SK-MEL-5 (cell line): ENCODE data around the gene WDR3. TPM values are rescaled to one million over a fixed set of nuclear protein-coding genes. Genes with fewer than 3 reads are reported as not detected.

Source experiments
- DNase-seq: peaks from one replicate; pipeline ENCODE4 v3.0.0-alpha.2; 2016; ENCODE audit warnings: low read depth, low spot score
- in situ Hi-C: cut with HindIII; loops from 2 replicates; pipeline ENCODE4 v1.10.0; 2016; ENCODE audit warnings: low sequenced_read_pairs, high pct_unique_total_duplicates, low pct_unique_long_range_greater_than_20kb
- total RNA-seq: library from RNA; depleted of rRNA; stranded (reverse); fragments of >200 nt; shearing (Covaris generic); gene quantifications from 2 replicates; pipeline ENCODE4 v1.2.3, GENCODE V29; 2014

WDR3 gene
- total RNA-seq, 1 experiment from 2014 or later: 53.1 TPM

DNA sequence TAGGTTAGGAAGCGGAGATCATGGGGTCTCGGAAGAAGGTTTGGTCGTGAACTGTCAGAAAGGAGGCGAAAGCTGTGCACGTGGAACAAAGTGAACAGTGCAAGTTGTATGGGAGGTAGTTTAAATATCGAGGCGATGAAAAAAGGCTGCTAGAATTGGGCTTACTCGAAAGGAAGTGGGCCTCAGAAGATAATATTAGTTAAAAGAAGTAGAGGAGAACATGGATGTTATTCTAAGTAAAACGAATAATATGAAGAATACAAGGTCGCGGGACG, 571 bp downstream of the WDR3 start:
- in situ Hi-C loops: no loop called here
- DNase-seq: no peak

DNA sequence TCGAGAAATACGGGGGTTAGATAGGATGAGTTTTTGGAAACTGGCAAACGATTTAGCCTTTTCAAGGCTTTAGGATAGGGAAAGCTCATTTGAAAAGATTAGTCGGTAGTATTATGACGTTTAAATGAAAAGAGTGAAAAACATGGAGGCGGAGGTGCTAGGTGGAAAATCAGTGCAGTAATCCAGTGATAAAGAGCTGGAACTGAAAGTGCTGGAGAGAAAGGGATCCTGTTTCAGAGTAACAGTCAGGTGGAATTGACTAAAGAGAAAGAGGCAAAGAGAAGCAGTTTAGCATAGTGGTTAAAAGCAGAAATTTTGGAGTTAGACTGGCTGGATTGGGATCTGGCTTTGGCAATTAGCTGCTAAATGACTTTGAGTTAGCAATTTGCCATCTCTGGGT, 945 bp downstream of the WDR3 start:
- in situ Hi-C loops: no loop called here

DNA sequence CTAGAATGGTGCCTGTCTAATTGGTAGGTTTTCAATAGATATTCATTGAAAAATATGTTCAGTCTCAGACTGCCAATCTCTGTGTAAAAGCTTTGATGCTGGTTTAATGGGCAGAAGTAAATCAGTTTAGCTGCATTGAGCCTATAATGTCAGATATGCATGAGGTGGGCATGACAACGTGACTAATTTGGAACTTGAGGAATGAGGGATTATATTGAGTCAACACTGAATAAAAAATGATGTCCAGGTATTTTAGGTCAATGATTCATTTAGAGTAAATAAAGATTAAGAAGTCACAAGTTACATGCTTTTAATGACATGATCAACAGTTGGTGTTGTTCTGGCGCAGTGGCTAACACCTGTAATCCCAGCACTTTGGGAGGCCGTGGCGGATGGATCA, 3.0 kb downstream of the WDR3 start:
- DNase-seq: no peak
- in situ Hi-C loops: no loop called here

More for the DNA sequence above, 945 bp downstream of the WDR3 start:
- no peak for DNase-seq

DNA sequence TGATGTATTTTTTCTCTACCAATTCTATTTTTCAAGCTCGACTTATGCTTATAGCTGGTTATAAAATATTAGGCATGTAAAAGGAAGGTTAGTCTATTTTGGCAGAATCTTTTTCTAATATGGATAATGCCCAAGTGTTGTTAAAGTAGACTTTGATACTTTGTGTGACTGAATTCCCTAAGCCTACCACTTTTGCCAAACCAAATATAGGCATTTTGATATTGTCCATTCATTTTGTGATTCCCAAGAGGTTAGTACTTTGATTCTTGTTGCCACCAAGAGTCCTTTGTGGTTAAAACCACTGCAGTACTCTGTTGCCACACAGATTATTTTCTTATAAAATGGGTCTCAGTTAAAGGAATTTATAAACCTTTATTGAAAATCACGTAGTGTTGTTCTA, 4.2 kb downstream of the WDR3 start:
- no peak for DNase-seq
- in situ Hi-C loops: no loop called here

DNA sequence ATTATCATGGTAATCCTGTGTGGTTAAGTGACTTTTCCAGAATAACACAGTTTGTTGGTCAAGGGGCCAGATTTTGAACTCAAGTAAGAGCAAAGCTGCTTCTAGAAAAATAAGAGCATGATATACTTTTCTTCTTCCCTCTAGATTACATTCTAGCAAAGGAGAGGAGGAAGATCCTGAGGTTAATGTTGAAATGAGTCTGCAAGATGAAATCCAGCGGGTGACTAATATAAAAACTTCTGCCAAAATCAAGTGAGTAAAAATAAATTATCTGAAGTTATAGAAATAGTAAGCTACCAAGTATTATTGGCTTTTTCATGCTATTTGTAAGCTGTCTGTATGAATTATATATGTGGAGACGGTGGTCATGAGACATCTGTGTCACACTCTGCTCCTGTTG, 12.8 kb downstream of the WDR3 start:
- in situ Hi-C loops: no loop called here
- DNase-seq: no peak

DNA sequence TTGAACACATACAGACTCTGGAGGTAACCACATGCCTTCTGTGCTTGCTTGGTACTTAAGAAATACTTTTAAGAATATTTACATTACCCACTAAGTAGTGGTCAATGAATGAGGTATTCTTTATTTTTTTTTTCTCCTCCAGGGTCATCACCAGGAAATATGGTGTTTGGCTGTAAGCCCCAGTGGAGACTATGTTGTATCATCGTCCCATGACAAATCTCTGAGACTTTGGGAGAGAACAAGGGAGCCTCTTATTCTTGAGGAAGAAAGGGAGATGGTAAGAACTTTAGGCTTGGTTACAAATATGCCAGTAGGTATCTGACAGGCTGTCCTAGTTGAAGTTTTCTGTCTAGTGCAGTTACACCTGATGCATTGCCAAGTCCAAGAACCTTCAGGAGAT, 22.8 kb downstream of the WDR3 start:
- in situ Hi-C loops: no loop called here
- DNase-seq: peak; percentile 93

DNA sequence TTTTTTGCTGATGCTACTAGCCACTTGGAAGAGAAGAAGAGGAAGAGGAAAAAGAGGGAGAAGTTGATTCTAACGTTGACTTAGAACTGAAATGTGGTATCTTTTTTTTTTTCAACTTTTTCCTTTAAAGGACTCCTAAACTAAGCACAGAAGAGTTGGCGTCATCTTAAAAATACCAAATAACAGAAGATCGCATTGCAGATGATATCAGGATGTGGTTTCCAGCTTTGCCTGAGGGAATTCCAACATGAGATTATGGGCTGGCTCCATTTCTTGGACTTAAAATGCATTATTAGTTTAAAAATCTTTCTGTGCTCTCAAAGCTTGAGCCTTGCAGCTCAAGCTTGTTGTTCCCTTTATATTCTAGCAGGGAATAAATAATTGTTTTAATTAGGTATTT, 29.8 kb downstream of the WDR3 start:
- in situ Hi-C loops: no loop called here
- peak; percentile 19 for DNase-seq

DNA sequence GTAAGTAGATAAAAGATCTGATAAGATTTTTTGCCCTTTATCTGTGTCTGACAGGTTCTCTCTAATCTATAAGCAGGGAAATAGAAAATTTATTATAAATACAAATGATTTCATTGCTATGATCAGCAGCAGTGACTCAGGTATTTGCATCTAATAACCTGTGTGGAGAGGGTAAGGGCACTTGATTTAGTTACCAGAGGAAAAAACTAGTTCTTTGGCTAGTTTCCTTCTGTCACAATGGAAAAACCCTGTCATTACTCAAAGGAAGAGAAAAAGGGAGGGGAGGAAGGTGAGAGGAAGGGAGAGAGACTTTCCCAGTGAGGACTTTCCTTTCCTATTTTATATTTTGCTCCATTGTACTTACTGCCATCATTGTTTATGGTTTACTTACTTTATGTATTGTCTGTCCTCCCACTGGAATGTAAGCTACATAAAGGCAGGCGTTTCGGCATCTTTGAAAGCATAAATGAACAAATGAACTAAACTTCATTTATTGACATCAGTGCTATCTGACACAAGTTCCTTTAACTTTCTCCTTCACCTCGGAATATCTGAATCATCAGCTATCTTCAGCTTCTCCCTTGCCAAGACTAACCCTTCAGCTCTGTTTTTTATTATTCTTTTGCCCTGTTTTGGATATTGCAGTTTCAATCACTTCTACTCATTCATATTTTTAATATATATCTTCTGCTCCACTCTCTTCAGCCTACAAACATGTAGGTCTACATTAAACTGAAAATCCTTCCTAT, 34.9 kb downstream of the WDR3 start:
- in situ Hi-C loops: no loop called here
- DNase-seq: no peak

DNA sequence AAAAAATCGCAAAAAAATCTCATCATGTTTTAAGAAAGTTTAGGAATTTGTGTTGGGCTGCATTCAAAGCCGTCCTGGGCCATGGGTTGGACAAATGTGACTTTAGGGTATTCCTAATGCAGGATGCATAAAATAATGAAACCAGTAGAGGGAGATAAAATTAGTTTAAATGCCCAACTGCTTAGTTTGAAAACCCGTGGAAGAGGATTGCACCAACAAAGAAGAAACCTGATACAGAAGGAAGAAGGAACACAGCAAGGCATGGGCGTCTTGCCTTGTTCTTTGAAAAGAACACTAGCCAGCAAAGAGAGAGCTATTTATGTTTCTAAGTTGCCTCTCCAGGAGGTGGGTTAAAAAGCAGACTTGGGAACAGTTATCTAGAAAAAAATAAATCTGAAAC, 37.9 kb downstream of the WDR3 start:
- DNase-seq: peak; percentile 58
- in situ Hi-C loops: no loop called here

DNA sequence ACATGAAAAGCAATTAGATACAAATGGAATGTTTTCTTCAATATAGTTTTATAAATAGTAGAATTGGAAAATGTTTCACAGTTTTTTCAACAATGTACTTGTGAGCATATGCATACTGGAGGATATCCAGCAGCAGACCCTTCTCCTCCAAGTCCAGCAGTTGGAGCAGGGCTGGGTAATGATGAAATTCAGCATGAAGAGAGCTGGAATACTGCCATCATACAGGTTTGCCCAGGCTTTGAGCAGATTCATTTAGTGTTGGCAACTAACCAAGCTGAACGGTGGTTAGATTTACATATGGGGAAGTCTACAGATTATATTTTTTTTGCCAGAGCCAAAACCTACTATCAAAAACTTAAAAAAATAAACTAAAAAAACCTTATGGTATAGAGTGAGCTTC, 38.3 kb downstream of the WDR3 start:
- in situ Hi-C loops: no loop called here

DNA sequence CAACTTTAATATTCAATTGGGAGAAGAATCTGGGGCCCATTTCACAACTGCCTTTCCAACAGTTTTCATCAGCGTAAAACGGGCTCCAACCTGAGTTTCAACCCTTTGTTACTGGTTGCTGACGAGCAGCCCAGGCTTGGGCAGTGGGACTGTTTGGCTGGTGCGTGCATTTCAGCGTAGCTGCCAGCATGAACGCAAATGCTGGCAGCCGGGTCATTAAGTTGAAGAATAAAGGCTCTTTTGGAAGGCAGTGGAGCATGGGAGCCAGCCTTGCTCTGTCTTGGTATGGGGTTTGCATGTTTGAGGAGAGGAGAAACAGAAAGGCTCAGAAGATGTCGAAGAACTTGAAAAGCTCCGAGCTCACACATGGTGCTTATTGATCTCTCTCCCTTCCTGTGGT, 40.7 kb downstream of the WDR3 start:
- in situ Hi-C loops: no loop called here
- no peak for DNase-seq

More for the DNA sequence above, 38.3 kb downstream of the WDR3 start:
- no peak for DNase-seq

DNA sequence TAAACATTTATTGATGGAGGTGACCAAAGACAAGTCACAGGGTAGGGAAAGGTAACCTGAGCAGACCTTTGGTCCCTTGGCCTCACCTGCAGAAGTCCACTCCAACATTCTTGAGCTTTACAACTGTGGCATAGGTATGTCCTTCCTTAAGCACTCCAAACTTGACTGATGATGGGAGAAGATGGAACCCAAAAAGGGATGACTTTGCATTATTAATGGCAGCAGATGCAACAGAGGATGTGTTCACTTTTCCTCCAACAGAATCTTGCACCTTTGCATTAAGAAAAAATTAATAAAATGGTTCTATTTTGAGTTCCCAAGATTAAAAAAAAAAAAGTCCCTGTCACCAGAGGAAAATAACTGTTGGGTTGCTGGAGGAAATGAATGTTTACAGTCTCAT, 42.2 kb downstream of the WDR3 start:
- DNase-seq: no peak

DNA sequence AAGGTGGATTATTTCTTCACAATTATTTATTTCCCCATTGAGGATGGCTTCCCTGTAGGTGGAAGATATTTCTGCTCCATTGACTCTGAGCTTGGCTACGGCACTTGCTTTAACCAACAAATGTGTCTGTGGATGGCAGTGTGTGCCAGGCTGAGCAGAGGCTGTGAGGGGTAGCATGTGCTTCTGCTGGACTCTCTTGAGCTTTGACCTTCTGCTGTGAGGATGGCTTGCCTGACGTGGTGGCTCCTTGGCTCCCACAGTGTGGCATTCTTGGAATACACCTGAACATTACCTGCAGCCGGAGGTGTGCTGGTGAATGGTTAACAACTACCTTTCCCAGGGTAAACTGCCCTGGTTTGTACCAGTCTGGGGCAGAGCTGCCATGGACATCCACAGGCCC, 46.8 kb downstream of the WDR3 start:
- DNase-seq: no peak
- in situ Hi-C loops: no loop called here

More for the DNA sequence above, 42.2 kb downstream of the WDR3 start:
- in situ Hi-C loops: no loop called here

DNA sequence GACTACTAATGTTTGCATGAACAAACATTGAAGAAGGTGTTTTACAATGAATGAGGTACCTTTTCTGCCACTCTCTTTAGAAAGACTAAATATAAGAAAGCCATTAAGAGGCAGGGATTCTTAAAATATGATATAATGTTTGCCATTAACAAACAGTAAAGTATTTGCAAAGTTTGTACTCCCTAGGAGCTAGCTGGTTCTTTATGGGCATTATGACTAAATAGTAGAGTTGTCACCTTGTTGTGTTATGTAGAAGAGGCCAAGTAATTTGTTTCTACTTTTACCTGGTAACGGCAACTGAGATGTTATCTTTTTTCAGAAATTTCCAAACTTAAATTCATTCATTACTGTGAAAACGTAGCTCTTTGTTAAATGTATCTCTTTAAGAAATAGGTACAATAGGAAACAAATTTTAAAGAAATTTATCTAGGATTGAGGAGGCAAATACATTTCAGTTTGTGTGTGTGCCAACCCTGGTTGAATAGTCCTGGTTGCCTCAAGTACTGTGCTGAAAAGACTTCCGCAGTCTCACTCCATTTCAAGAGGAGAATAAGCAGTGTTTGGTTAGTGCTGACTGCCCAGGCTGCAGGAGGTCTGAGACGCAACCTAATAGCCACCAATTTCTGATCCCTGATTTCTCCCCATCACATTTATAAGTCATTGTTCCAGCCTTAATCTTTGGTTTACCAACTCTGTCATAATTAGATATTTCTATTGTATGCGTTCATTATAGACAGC, 52.1 kb downstream of the WDR3 start:
- no peak for DNase-seq
- in situ Hi-C loops: no loop called here

DNA sequence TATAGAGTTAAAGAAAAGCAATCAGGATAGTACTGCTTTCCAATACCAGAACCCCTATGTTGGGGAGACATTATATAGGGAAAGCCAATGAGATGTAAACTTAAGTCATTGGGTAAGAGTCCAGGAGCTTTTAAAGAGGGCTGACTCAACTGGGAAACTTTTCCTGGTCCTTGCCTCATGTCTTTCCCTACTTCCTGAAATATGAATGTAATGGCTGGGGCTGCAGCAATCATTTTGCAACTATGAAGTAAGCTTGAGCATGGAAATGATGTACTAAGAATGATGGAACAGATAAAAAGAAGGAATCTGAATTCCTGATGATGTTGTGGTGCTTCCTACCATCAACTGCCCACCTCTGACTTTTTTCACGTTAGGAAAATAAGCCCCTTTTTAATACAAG, 55.7 kb downstream of the WDR3 start:
- in situ Hi-C loops: no loop called here
- DNase-seq: no peak

DNA sequence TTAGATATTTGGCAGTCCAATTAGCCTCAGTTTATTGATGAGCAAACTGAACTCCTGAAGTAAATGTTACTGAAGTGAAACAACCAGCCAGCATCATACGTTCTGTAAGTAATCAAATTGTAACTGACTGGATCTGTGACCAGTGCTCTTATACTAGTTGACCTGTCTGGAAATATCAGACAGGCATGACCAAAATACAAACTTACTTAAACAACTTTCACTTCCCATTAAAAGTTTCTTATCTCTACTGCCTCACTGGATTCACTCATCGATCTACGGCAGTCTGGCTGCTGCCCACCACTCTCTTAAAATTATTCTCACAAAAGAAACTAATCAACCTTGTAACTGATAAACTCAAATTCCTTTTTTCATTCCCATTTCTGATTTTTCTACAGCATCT, 56.4 kb downstream of the WDR3 start:
- in situ Hi-C loops: no loop called here

DNA sequence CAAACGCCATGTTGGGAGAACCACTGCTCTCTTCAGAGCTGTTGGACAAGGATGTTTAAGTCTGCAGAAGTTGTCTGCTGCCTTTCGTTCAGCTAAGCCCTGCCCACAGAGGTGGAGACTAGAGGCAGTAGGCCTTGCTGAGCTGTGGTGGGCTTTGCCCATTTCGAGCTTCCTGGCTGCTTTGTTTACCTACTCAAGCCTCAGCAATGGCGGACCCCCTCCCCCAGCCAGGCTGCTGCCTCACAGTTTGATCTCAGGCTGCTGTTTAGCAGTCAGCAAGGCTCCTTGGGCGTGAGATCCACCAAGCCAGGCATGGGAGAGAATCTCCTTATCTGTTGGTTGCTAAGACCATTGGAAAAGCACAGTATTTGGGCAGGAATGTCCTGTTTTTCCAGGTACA, 74.8 kb downstream of the WDR3 start:
- no peak for DNase-seq
- in situ Hi-C loops: no loop called here

More for the DNA sequence above, 56.4 kb downstream of the WDR3 start:
- no peak for DNase-seq

DNA sequence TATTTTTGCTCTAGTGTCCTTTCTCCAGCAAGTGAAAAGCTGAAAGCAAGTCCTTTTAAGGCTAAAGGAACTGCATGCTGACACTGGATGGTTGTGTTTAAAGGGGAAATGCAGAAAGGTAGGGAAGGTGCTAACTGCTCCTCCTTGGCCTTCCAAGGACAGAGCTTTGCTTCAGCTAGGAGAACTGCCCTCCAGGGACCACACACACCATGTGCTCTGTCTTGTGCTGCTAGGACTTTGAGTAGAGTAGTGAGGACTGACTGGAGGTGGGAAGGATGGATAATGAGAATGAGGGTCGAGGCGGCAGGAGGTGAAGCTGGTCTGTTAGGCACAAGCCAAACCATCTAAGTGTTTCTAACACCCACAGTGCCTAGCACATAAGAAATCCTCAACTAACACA, 77.9 kb downstream of the WDR3 start:
- in situ Hi-C loops: no loop called here
- DNase-seq: no peak

DNA sequence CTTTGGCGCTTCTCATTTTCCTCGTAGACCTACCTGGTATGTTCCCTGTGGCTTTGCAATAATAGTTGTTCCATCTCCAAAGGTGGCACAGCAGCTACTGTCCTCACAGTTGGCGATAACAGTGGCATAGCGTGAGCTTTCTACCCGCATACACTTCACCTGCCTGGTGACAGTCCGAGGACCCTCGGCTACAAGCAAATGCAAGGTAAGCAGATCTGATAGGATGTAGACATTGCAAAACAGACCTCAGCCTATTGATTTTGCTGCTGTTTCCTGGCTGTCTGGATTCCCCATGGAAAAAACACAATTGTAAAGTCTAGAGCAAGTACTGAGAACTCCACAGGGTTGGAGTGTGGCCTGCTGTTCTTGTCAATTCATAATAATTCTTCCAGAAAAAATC, 78.5 kb downstream of the WDR3 start:
- in situ Hi-C loops: no loop called here

More for the DNA sequence above, 78.5 kb downstream of the WDR3 start:
- DNase-seq: no peak
